Measurements from ENCODE around the gene RDH16.
A peak's percentile ranks its signal among the peaks of the same experiment; 100 is the strongest.
"Not testable (repeated sequence)": the region's sequence is repeated elsewhere in the genome, so short reads cannot be mapped to it uniquely, and the experiment has no call there.

RDH16 gene

DNA sequence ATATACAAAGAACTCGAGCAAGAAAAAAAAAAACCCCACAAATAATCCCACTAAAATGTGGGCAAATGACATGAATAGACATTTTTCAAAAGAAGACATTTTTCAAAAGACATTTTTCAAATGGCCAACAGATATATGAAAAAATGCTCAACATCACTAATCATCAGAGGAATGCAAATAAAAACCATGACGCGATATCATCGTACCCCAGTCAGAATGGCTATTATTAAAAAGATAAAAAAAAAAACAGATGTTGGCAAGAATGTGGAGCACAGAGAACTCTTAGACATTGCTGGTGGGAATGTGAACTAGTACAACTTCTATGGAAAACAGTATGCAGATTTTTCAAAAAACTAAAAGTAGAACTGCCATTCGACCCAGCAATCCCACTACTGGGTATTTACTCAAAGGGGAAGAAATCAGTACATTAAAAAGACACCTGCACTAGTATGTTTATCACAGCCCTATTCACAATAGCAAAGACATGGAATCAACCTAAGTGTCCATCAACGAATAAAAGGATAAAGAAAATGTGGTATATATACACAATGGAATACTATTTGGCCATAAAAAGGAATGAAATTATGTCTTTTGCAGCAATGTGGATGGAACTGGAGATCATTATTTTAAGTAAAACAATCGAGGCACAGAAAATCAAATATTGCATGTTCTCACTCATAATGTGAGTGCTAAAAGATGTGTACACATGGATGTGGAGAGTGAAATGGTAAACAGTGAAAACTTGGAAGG is 32.6 kb upstream of the RDH16 start:
- no peak overlapping the region for H3K27ac ChIP-seq
- DNase-seq (ENCODE audit: low read depth, low spot score), result no peak

DNA sequence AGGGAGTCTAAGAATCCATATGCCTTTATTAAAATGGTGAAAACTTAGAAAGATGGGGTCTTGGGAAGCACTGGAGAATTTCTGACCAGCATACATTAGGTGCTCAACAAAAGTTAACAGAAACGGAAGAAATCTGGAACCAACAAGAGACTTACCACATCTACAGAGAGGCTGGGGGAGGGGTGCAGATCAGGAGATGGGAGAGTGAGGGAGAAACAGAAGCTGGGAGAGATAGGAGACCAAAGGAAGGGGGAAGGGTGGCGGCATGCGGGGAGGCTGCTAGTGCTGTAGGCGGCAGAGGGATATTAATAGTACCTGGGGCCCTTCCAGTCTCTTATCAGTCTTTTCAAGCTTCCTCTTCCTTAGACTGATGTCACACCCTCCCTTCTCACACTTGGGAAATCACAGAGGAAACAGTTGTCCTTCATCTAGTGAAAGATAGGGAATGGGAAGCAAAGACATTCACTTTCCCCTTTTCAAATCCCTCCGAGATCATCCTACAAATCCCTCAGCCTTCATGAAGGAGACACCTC is 30.9 kb upstream of the RDH16 start:
- no peak for DNase-seq (ENCODE audit: low read depth, low spot score)
- H3K27ac ChIP-seq, result no peak overlapping the region

GRCh38 chr12:56987551-56988053 is 30.2 kb upstream of the RDH16 start:
- H3K27ac ChIP-seq, result no peak overlapping the region
- no peak for DNase-seq (ENCODE audit: low read depth, low spot score)

GRCh38 chr12:56987011-56987410 is 29.6 kb upstream of the RDH16 start:
- no peak for DNase-seq (ENCODE audit: low read depth, low spot score)
- H3K27ac ChIP-seq, result peak overlapping the region; percentile 52

DNA sequence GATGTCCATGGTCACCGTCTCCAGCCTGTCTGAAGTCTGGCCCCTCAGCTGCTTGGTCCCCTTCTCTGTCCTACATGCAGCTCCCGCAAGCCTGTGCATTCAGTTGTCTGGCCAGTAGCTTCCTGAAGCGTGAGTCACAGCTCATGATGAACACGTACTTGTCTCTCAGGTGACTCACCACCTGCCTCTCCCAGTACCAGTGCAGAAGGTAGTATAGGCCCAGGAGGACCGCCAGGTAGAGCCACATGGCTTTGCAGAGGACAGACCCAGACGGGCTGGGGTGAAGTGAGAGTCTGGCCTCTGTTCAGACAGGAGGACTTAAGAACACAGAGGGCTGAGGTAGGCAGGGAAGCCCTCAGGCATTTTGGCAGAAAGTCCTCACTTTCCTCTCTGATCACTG is 28.3 kb upstream of the RDH16 start:
- H3K27ac ChIP-seq, result peak overlapping the region; percentile 52
- DNase-seq (ENCODE audit: low read depth, low spot score), result peak; percentile 95

DNA sequence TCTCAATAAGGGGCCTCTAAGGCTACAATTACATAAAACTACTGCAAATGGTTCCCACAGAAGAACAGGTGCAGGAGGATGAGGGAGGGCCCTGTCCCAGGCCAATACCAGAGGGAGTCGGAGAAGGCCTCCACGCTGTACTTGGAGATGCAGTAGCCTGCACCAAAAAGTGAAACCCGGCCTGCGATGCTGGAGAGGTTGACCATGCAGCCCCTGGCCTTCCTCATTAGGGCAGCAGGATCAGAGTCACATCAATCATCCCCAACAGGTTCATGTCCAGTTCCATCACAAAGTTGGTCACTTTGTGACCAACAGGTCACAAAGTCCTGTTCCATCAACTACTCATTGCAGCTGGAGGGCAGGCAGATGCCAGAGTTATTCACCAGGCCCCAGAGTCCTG is 26.0 kb upstream of the RDH16 start:
- no peak for DNase-seq (ENCODE audit: low read depth, low spot score)
- H3K27ac ChIP-seq, result no peak overlapping the region

DNA sequence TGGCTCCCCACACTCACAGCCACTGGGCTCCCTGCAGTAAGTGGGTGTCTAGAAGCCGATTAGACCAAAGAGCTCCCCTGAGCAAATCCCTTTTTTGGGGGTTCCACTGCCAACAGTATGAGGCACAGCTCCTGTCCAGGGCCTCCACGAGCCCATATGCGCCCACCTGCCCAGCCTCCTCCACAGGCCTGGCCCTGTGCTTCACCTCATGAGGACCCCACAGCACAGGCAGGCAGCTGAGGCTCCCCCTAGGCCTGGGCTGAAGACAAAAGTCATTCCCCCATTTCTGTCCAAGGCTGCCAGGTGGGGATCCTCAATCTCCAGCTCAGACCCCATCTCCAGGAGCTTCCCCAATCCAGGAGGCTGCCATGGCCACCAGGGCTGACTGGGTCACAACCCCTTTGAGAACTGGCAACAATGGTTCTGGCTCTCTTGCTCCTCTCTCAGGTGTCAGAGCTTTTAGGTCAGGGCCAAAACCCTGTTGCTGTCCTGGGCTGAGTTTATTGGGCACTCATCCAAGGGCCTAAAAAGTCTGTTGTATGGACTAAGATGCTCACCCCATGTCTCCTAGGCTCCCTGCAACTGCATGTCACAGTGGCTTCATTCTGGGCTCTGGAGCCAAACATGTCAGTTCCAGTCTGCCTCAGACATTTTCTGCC is 25.3 kb upstream of the RDH16 start:
- not testable (repeated sequence) for DNase-seq (ENCODE audit: low read depth, low spot score); H3K27ac ChIP-seq

DNA sequence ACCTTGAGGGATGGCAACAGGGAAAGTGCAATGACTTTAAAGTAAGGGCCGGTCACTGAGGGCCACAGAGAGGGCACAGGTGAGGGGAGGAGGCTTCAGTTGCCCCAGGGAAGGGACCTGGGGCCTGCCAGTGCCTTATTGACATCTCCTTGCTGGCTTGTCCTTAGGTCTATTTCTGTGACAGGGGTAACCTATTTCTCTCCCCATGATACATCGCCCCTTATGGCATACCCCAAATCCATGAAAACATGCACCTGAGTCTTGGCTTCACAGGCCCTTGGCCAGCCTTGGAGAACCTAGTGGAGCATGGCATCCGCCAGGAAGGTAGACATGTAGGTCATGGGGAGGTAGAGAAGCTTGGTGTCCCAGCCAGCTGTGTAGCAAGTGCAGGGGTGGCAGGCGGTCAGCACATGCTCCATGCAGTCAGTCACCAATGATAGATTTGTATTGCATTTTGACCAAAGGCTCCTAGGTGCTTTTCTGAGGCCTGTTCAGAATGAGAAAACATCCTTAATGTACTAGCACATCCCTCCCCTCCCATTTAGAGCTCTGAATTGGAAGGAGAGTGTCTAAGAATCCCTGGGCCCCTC is 23.6 kb upstream of the RDH16 start:
- H3K27ac ChIP-seq, result no peak overlapping the region
- no peak for DNase-seq (ENCODE audit: low read depth, low spot score)

- DNase-seq (ENCODE audit: low read depth, low spot score), result no peak
- no peak overlapping the region for H3K27ac ChIP-seq
Observed at GRCh38 chr12:56980268-56980667, 22.9 kb upstream of the RDH16 start.

DNA sequence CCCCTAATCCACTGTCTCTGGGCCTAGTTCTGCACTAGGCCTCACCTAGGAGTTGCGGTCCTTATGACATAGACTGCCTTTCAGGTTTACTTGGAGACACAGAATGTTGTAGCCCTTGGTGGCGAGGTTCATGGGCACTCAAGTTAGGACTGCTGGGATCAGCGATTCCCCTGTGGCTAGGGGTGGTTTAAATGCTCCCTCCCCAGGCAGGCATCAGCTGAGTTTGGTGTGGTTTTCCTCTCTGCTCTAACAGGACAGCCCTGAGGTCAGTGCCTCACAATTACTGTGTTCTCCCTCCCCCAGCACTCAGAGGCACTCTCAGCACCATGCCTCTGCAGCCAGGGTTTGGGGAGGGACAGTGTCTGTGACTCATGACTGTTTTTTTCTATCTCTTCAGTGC is 22.2 kb upstream of the RDH16 start:
- H3K27ac ChIP-seq, result no peak overlapping the region
- DNase-seq (ENCODE audit: low read depth, low spot score), result no peak

DNA sequence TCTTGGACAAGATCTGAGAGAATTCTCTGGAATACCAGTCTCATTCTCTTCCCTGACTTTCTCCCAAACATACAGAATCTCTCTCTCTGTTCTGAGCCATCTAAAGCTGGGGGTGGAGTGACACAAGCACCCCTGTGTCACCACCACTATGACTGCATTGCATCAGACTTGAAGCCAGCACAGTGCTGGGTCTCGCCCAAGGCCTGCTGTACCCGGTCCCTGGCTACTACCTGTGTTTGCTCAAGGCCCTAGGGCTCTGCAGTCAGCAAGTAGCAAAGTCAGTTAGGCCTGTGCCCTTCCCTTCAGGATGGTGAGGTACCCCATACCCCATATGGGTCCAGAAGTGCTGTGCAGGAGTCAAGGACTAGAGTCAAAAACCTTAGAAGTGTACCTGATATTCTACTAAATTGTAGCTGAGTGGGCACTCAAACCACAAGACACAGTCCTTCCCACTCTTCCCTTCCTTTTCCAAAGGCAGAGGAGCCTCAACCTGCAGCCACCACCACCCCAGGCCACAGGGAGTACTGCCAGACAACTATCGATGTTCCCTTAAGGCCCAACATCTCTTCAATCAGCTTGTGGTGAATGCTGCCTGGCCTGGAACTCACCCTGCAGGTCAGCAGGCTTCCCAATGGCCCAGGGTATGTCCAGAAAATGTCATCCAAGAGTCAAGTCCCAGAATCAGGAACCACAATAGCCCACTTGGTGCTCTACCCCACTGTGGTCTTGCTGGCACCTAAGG is 21.2 kb upstream of the RDH16 start:
- no peak for DNase-seq (ENCODE audit: low read depth, low spot score)
- H3K27ac ChIP-seq, result no peak overlapping the region

DNA sequence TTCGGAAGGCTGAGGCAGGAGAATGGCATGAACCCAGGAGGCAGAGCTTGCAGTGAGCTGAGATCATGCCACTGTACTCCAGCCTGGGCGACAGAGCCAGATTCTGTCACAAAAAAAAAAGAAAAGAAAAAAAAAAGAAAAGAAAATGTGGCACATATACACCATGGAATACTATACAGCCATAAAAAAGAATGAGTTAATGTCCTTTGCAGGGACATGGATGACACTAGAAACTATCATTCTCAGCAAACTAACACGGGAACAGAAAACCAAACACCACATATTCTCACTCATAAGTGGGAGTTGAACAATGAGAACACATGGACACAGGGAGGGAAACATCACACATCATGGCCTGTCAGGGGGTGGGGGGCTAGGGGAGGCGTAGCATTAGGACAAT is 20.0 kb upstream of the RDH16 start:
- not testable (repeated sequence) for H3K27ac ChIP-seq; DNase-seq (ENCODE audit: low read depth, low spot score)

- H3K27ac ChIP-seq; DNase-seq (ENCODE audit: low read depth, low spot score): not testable (repeated sequence)
Observed at GRCh38 chr12:56974224-56974623, 16.8 kb upstream of the RDH16 start.

- DNase-seq (ENCODE audit: low read depth, low spot score); H3K27ac ChIP-seq: not testable (repeated sequence)
Observed at GRCh38 chr12:56968910-56969309, 11.5 kb upstream of the RDH16 start.

DNA sequence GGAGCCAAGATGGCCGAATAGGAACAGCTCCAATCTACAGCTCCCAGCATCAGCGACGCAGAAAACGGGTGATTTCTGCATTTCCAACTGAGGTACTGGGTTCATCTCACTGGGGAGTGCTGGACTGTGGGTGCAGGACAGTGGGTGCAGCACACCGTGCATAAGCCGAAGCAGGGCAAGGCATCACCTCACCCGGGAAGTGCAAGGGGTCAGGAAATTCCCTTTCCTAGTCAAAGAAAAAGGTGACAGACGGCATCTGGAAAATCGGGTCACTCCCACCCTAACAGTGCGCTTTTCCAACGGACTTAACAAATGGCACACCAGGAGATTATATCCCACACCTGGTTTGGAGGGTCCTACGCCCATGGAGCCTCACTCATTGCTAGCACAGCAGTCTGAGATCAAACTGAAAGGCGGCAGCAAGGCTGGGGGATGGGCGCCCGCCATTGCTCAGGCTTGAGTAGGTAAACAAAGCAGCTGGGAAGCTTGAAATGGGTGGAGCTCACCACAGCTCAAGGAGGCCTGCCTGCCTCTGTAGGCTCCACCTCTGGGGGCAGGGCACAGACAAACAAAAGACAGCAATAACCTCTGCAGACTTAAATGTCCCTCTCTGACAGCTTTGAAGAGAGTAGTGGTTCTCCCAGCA is 8.7 kb upstream of the RDH16 start:
- not testable (repeated sequence) for DNase-seq (ENCODE audit: low read depth, low spot score); H3K27ac ChIP-seq

GRCh38 chr12:56965124-56965523 is 7.7 kb upstream of the RDH16 start:
- not testable (repeated sequence) for DNase-seq (ENCODE audit: low read depth, low spot score); H3K27ac ChIP-seq

DNA sequence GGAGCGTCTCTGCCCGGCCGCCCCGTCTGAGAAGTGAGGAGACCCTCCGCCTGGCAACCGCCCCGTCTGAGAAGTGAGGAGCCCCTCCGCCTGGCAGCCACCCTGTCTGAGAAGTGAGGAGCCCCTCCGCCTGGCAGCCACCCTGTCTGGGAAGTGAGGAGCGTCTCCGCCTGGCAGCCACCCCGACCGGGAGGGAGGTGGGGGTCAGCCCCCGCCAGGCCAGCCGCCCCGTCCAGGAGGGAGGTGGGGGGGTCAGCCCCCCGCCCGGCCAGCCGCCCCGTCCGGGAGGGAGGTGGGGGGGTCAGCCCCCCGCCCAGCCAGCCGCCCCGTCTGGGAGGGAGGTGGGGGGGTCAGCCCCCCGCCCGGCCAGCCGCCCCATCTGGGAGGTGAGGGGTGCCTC is 6.1 kb upstream of the RDH16 start:
- not testable (repeated sequence) for H3K27ac ChIP-seq

GRCh38 chr12:56962247-56962646 is 4.8 kb upstream of the RDH16 start:
- H3K27ac ChIP-seq; DNase-seq (ENCODE audit: low read depth, low spot score): not testable (repeated sequence)

More for the DNA sequence above, 6.1 kb upstream of the RDH16 start:
- DNase-seq (ENCODE audit: low read depth, low spot score), result not testable (repeated sequence)

GRCh38 chr12:56958422-56958821 is 1.0 kb upstream of the RDH16 start:
- DNase-seq (ENCODE audit: low read depth, low spot score), result no peak
- H3K27ac ChIP-seq, result no peak overlapping the region
